GM12891 (cell line): ENCODE results near the gene TRIO.

Experiments used
- SPI1 ChIP-seq: IDR thresholded peaks from 2 replicates; pipeline ENCODE4 v1.6.1; 2011; ENCODE audit warnings: low read depth, low read length, control low read depth
- TAF1 ChIP-seq: IDR thresholded peaks from 2 replicates; pipeline ENCODE4 v1.6.1; 2011; ENCODE audit warnings: low read depth, low read length, control low read depth

DNA sequence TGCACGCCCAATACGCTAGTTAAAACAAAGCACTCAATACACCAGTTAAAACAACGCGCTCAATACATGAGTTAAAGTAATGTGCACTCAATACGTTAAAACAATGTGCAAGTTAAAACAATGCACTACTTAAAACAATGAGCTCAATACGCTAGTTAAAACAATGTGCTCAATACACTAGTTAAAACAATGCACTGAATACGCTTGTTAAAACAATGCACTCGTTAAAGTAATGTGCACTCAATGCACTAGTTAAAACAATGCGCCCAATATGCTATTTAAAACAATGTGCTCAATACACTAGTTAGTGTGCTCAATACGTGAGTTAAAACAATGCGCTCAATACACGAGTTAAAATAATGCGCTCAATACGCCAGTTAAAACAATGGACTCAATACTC lies 185.0 kb downstream of the TRIO start:
- TF ChIP-seq TAF1 (no peak), SPI1 (no peak)
